Fibroblast of gingiva (primary cell): Measurements from ENCODE around the gene HDAC5.

Experiments
- DNase-seq: peaks from one replicate; pipeline ENCODE4 v3.0.0-alpha.2; 2011; ENCODE audit warnings: low read depth

Gene HDAC5

GRCh38 chr17:44086364-44087311 lies 36.8 kb downstream of the HDAC5 start:
- DNase-seq, result peak; percentile 76

- DNase-seq, result no peak
Measured at GRCh38 chr17:44085908-44086307, 37.5 kb downstream of the HDAC5 start.

GRCh38 chr17:44084921-44085320 lies 38.5 kb downstream of the HDAC5 start:
- no peak for DNase-seq

GRCh38 chr17:44084131-44084538 lies 39.3 kb downstream of the HDAC5 start:
- no peak for DNase-seq

- DNase-seq, result no peak
Measured at GRCh38 chr17:44083250-44083849, 40.1 kb downstream of the HDAC5 start.

- DNase-seq, result no peak
Measured at GRCh38 chr17:44082256-44082927, 41.0 kb downstream of the HDAC5 start.

- DNase-seq, result no peak
Measured at GRCh38 chr17:44081681-44082080, 41.8 kb downstream of the HDAC5 start.

- DNase-seq, result no peak
Measured at GRCh38 chr17:44079877-44080821, 43.3 kb downstream of the HDAC5 start.

- DNase-seq, result no peak
Measured at GRCh38 chr17:44078412-44078811, 45.0 kb downstream of the HDAC5 start.

GRCh38 chr17:44077595-44077909 lies 45.9 kb downstream of the HDAC5 start:
- no peak for DNase-seq

GRCh38 chr17:44076716-44077594 lies 46.5 kb downstream of the HDAC5 start:
- DNase-seq, result peak; percentile 62

- no peak for DNase-seq
Measured at GRCh38 chr17:44075598-44076293, 47.7 kb downstream of the HDAC5 start.

GRCh38 chr17:44074911-44075285 lies 48.5 kb downstream of the HDAC5 start:
- no peak for DNase-seq

- DNase-seq, result no peak
Measured at GRCh38 chr17:44074231-44074910, 49.1 kb downstream of the HDAC5 start.

- no peak for DNase-seq
Measured at GRCh38 chr17:44071772-44072171, 51.7 kb downstream of the HDAC5 start.

GRCh38 chr17:44071198-44071520 lies 52.3 kb downstream of the HDAC5 start:
- no peak for DNase-seq

GRCh38 chr17:44070455-44071197 lies 52.8 kb downstream of the HDAC5 start, which contains the start of gene G6PC3:
Gene G6PC3, plus strand, starts transcription at chr17:44070735. Its CDS starts 231 bp downstream, at chr17:44070966.
- DNase-seq, result peak; percentile 98

GRCh38 chr17:44069974-44070454 lies 53.4 kb downstream of the HDAC5 start:
- DNase-seq, result no peak

- DNase-seq, result no peak
Measured at GRCh38 chr17:44067545-44067940, 55.9 kb downstream of the HDAC5 start.
